ENCODE results near the gene TRERF1. TPM values are rescaled to one million over a fixed set of nuclear protein-coding genes. Genes with fewer than 3 reads are reported as not detected.

TRERF1 gene
- total and polyA plus RNA-seq, 12 donors: 4.7 to 16.6 (median 8.0) TPM

DNA sequence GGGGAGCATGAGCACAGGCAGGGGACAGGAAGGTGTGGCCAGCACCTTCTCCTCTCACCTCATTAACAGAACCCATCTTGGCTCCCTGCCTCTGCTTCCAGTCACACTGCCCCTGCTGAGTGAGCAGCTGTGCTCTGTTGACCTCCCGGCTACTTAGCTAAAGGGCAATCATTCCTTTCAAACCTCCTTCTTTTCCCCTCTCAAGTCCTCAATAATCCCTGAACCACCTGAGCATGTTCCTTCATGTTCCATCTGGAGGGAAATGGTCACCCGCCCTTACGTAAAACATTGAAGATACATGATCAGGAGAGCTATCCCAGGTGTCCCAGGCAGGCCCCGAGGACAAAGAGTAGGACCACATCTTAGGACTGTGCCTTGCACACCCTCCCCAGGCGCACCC, 212.4 kb downstream of the TRERF1 start:
- H3K4me3 ChIP-seq: no peak overlapping the region
- H3K4me1 ChIP-seq (replicated peaks in 1 of 2): peaks cover 4 to 30% of the 10 kb centered on the region in 2 donors
- peak overlapping the region in 2 of 5 donors; percentile 12 to 47 for H3K27ac ChIP-seq
- H3K27me3 ChIP-seq: no peaks in the 10 kb centered on the region
- TF ChIP-seq POLR2A (IDR thresholded peaks at IDR 0.05): no peak
- TF ChIP-seq, protein P1, sequence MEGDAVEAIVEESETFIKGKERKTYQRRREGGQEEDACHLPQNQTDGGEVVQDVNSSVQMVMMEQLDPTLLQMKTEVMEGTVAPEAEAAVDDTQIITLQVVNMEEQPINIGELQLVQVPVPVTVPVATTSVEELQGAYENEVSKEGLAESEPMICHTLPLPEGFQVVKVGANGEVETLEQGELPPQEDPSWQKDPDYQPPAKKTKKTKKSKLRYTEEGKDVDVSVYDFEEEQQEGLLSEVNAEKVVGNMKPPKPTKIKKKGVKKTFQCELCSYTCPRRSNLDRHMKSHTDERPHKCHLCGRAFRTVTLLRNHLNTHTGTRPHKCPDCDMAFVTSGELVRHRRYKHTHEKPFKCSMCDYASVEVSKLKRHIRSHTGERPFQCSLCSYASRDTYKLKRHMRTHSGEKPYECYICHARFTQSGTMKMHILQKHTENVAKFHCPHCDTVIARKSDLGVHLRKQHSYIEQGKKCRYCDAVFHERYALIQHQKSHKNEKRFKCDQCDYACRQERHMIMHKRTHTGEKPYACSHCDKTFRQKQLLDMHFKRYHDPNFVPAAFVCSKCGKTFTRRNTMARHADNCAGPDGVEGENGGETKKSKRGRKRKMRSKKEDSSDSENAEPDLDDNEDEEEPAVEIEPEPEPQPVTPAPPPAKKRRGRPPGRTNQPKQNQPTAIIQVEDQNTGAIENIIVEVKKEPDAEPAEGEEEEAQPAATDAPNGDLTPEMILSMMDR (IDR thresholded peaks at IDR 0.05): no peak
- 92 to 100% (median 97%) methylated on average over 5 of the region's 5 CpGs for WGBS, 4 donors
- H3K36me3 ChIP-seq (replicated peaks in 1 of 2): peaks cover 0 to 27% of the 10 kb centered on the region in 2 donors
- no peaks in the 10 kb centered on the region for H3K9me3 ChIP-seq (replicated peaks in 1 of 3)
- intact Hi-C loops (cut with DNase I): no loop called here
- DNase-seq: peak in 1 of 7 donors; percentile 35

DNA sequence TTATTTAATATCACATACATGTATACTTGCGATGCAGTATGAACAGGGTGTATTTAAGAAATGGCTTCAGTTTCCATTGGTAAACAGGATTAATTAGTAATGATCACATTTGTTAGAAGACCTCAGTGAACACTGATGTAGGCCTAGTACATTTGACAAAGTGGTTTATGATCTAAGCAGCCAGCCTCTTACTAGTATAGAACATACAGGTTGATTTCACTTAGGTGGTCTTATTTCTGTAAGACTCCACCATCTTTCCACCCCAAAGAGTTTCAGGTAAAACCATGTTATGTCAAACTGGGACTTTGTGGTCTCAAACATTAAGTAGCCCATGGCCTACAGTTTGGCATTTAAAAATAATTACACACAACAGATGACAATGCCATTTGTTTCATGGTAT, 213.9 kb downstream of the TRERF1 start:
- TF ChIP-seq POLR2A (IDR thresholded peaks at IDR 0.05): no peak
- TF ChIP-seq, protein P1 (IDR thresholded peaks at IDR 0.05): no peak
- Histone ChIP-seq H3K4me3 (no peak overlapping the region), H3K9me3 (replicated peaks in 1 of 3) (no peaks in the 10 kb centered on the region), H3K4me1 (replicated peaks in 1 of 2) (peaks cover 4 to 30% of the 10 kb centered on the region in 2 donors), H3K27ac (peak overlapping the region in 3 of 5 donors; percentile 21 to 69 (median 64)), H3K36me3 (replicated peaks in 1 of 2) (peaks cover 0 to 21% of the 10 kb centered on the region in 2 donors), H3K27me3 (no peaks in the 10 kb centered on the region)
- no peak for DNase-seq
- intact Hi-C loops (cut with DNase I): no loop called here
- 93 to 100% (median 96%) methylated on average over 1 of the region's 1 CpG for WGBS, 4 donors

DNA sequence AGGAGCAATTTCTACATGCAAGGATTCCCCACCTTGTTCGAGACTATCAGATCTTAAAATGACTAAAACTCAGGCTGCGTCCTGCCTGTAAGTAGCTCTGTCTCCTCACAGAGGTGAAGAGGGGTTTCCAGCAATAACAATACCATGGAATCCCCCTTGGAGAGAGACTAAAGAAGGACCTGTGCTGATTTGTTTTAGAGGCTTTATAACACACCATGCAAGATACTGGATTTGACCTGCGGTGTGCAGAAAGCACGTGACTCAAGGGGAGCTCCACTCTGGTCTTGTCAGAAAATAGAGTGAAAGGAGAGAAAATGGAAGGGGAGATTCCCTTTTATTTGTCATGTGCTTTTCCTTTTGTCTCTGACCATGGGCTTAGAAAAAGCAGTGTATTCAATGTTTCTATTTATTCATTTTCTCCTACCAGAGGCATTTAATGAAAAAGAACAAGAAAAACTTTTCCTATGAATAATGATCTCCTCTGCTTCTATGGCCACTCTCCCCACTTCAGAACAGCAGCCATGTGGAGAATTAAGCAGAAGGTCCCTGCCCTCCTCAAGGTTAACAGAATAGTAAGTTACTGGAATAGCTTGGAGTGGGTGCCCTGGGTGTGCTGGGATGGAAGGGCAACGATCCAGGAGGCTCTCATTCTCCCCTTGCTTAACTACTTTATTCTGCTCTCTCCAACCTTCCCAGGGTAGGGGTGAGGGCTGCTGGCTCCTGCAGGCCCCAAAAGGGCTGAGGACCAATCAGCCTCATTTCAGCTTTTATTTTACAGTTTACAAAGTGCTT, 214.8 kb downstream of the TRERF1 start:
- WGBS, 4 donors: 70 to 72% (median 70%) methylated on average over 5 of the region's 5 CpGs

DNA sequence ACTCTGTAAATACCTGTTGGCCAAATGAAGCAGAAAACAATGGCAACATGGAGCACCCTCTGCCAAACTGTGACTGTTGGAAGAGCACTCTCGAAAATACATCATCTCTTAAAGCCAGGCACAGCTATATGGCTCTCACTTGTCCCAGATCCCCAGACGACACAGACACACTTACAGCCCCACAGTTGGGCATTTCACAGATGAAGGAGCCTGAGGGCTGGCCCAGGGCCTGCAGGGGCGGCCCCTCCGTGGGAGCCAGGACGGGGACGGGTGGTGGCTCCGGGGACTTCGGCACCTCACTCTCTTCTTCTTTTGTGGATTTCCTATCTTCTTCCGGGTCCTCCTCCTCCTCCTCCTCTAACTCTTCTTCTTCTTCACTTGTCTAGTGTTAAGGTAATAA, 215.7 kb downstream of the TRERF1 start:
- 90 to 95% (median 92%) methylated on average over 9 of the region's 9 CpGs for WGBS, 4 donors
- intact Hi-C loops (cut with DNase I): no loop called here
- TF ChIP-seq, protein P1 (IDR thresholded peaks at IDR 0.05): no peak
- no peak for TF ChIP-seq POLR2A (IDR thresholded peaks at IDR 0.05)
- Histone ChIP-seq H3K27me3 (no peaks in the 10 kb centered on the region), H3K4me1 (replicated peaks in 1 of 2) (peaks cover 4 to 33% of the 10 kb centered on the region in 2 donors), H3K4me3 (no peak overlapping the region), H3K9me3 (replicated peaks in 1 of 3) (no peaks in the 10 kb centered on the region), H3K27ac (peak overlapping the region in 1 of 5 donors; percentile 64), H3K36me3 (replicated peaks in 1 of 2) (peaks cover 0 to 3% of the 10 kb centered on the region in 2 donors)
- DNase-seq: no peak

More for the DNA sequence above, 214.8 kb downstream of the TRERF1 start:
- Histone ChIP-seq H3K4me3 (no peak overlapping the region), H3K4me1 (replicated peaks in 1 of 2) (peaks cover 4 to 30% of the 10 kb centered on the region in 2 donors), H3K9me3 (replicated peaks in 1 of 3) (no peaks in the 10 kb centered on the region), H3K36me3 (replicated peaks in 1 of 2) (peaks cover 0 to 11% of the 10 kb centered on the region in 2 donors), H3K27ac (peak overlapping the region in 3 of 5 donors; percentile 21 to 69 (median 64)), H3K27me3 (no peaks in the 10 kb centered on the region)
- TF ChIP-seq, protein P1 (IDR thresholded peaks at IDR 0.05): no peak
- TF ChIP-seq POLR2A (IDR thresholded peaks at IDR 0.05): no peak
- peak in 3 of 7 donors; percentile 51 to 77 (median 64) for DNase-seq
- intact Hi-C loops (cut with DNase I): no loop called here
